ENCODE measurements around the gene ATF7IP2.

DNA sequence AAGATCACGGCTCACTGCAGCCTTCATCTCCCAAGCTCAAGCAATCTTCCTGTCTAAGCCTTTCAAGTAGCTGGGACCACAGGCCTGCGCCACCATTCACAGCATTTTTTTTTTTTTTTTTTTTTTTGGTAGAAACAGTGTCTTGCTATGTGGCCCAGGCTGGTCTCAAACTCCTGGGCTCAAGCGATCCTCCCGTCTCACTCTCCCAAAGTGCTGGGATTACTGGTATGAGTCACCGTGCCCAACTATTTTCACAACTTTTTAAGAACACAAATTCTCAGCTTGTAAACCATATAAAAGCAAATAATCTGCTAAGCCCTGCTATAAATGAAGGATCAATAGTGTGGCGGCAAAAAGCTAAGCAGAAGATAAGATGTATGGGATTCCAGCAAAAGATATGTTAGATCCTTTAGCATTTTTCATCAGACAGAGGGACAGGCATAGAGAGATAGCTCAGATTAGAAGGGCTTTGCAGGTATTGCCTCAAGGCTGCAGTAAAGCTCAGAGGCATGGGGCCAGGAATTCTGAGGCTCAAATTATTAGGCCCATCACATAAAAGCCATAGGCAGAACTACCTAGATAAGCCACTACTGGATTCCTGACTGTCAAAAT lies 139.5 kb downstream of the ATF7IP2 start:
- TF ChIP-seq GATA3 (IDR thresholded peaks at IDR 0.05; ENCODE audit: low read depth, low read length) (no peak), GATA2 (IDR thresholded peaks at IDR 0.05; ENCODE audit: low read depth, low read length) (no peak)

Data from SH-SY5Y (cell line).